Osteocyte (in vitro differentiated cells): ENCODE data around the gene SLC5A8. TPM values are rescaled to one million over a fixed set of nuclear protein-coding genes. Genes with fewer than 3 reads are reported as not detected.

Experiments
- DNase-seq: peaks from one replicate; pipeline ENCODE4 v3.0.0; 2021; ENCODE audit warnings: mixed read lengths; ENCODE audit not compliant: unreplicated experiment; ENCODE audit errors: extremely low spot score
- H3K27ac Mint-ChIP-seq: one replicate; pipeline ENCODE4 v1.8.0; 2021; ENCODE audit warnings: mild to moderate bottlenecking, mixed read lengths; ENCODE audit not compliant: unreplicated experiment
- H3K27me3 Mint-ChIP-seq: one replicate; pipeline ENCODE4 v1.8.0; 2021; ENCODE audit warnings: mixed read lengths; ENCODE audit not compliant: unreplicated experiment
- H3K36me3 Mint-ChIP-seq: one replicate; pipeline ENCODE4 v1.8.0; 2021; ENCODE audit warnings: mixed read lengths; ENCODE audit not compliant: unreplicated experiment
- H3K4me1 Mint-ChIP-seq: one replicate; pipeline ENCODE4 v1.8.0; 2021; ENCODE audit warnings: mixed read lengths; ENCODE audit not compliant: unreplicated experiment
- H3K4me3 Mint-ChIP-seq: one replicate; pipeline ENCODE4 v1.8.0; 2021; ENCODE audit warnings: mild to moderate bottlenecking, moderate library complexity, mixed read lengths; ENCODE audit not compliant: unreplicated experiment
- H3K9me3 Mint-ChIP-seq: one replicate; pipeline ENCODE4 v1.8.0; 2021; ENCODE audit warnings: mixed read lengths; ENCODE audit not compliant: unreplicated experiment
- CTCF ChIP-seq: fragments of 200-600 bp; sonication (generic); IDR thresholded peaks from 2 replicates; pipeline ENCODE4 v1.5.0; 2021; ENCODE audit warnings: antibody characterized with exemption, mild to moderate bottlenecking, moderate library complexity
- total RNA-seq: library from RNA; stranded (reverse); gene quantifications from 2 replicates; pipeline ENCODE4 v1.2.1, GENCODE V29; 2021

SLC5A8 gene
- total RNA-seq, 1 donor from 2014 or later, result not detected

- Mint-ChIP-seq H3K4me3 (no peak overlapping the region), H3K4me1 (no peaks in the 10 kb centered on the region), H3K27ac (no peak overlapping the region), H3K36me3 (no peaks in the 10 kb centered on the region), H3K27me3 (no peaks in the 10 kb centered on the region), H3K9me3 (no peaks in the 10 kb centered on the region)
- no peak for TF ChIP-seq CTCF
- DNase-seq, result no peak
Measured at GRCh38 chr12:101230547-101230946, 20.5 kb upstream of the SLC5A8 start.

DNA sequence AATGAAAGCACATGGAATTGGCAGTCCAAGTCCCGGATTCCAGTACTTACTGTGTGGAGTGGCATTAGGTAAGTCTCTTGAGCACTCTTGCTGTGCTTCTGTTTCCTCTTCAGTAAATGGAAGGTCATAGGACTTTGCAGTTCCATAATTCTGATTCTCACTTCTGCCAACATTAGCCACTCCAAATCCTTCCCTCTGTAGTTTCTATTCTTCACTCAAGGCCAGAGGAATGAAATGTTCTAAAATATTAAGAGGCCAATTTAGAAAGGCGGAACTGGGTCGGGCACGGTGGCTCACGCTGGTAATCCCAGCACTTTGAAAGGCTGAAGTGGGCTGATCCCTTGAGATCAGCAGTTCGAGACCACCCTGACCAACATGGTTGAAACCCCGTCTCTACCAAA lies 19.8 kb upstream of the SLC5A8 start:
- Mint-ChIP-seq H3K27me3 (no peaks in the 10 kb centered on the region), H3K9me3 (no peaks in the 10 kb centered on the region), H3K27ac (no peak overlapping the region), H3K36me3 (no peaks in the 10 kb centered on the region), H3K4me3 (no peak overlapping the region), H3K4me1 (no peaks in the 10 kb centered on the region)
- TF ChIP-seq CTCF, result no peak
- DNase-seq, result no peak

- H3K4me1 Mint-ChIP-seq, result no peaks in the 10 kb centered on the region
- H3K4me3 Mint-ChIP-seq, result no peak overlapping the region
- H3K27me3 Mint-ChIP-seq, result no peaks in the 10 kb centered on the region
- no peak overlapping the region for H3K27ac Mint-ChIP-seq
- TF ChIP-seq CTCF, result no peak
- H3K36me3 Mint-ChIP-seq, result no peaks in the 10 kb centered on the region
- H3K9me3 Mint-ChIP-seq, result peaks cover under 1% of the 10 kb centered on the region
- no peak for DNase-seq
Measured at GRCh38 chr12:101221301-101221700, 11.3 kb upstream of the SLC5A8 start.

- no peak for DNase-seq
- no peaks in the 10 kb centered on the region for H3K27me3 Mint-ChIP-seq
- H3K27ac Mint-ChIP-seq, result no peak overlapping the region
- H3K9me3 Mint-ChIP-seq, result peaks cover 7% of the 10 kb centered on the region
- no peak overlapping the region for H3K4me3 Mint-ChIP-seq
- H3K4me1 Mint-ChIP-seq, result no peaks in the 10 kb centered on the region
- no peaks in the 10 kb centered on the region for H3K36me3 Mint-ChIP-seq
- no peak for TF ChIP-seq CTCF
Measured at GRCh38 chr12:101216810-101217209, 6.8 kb upstream of the SLC5A8 start.

- TF ChIP-seq CTCF, result no peak
- H3K4me1 Mint-ChIP-seq, result no peaks in the 10 kb centered on the region
- H3K4me3 Mint-ChIP-seq, result no peak overlapping the region
- peaks cover 3% of the 10 kb centered on the region for H3K27me3 Mint-ChIP-seq
- no peaks in the 10 kb centered on the region for H3K36me3 Mint-ChIP-seq
- no peak for DNase-seq
- no peak overlapping the region for H3K27ac Mint-ChIP-seq
- no peaks in the 10 kb centered on the region for H3K9me3 Mint-ChIP-seq
Measured at GRCh38 chr12:101207086-101207780, 2.8 kb downstream of the SLC5A8 start.
